SK-N-SH treated with all-trans-retinoic acid at 6 μM for 48 hours (cell line): ENCODE results near the gene SEMA3G.

ENCODE experiments used
- ATAC-seq: fragments of 200-7000 bp; cut with Tn5 transposase; 3 replicates; pipeline ENCODE4 v1.9.1; 2020; ENCODE audit warnings: mild to moderate bottlenecking, moderate library complexity
- ARNTL ChIP-seq: fragments of 450-650 bp; formaldehyde crosslinking; IDR thresholded peaks from 2 replicates; pipeline ENCODE4 v1.5.0; 2020; ENCODE audit warnings: low read depth, mild to moderate bottlenecking, moderate library complexity, borderline replicate concordance
- BACH2 ChIP-seq: fragments of 250-450 bp; sonication (Bioruptor Pico); IDR thresholded peaks from 2 replicates; pipeline ENCODE4 v1.9.0; 2021; ENCODE audit warnings: mild to moderate bottlenecking, borderline replicate concordance
- CSDC2 ChIP-seq: fragments of 250-450 bp; sonication (Bioruptor Pico); IDR thresholded peaks from 2 replicates; pipeline ENCODE4 v1.5.0; 2020; ENCODE audit warnings: mild to moderate bottlenecking, moderate library complexity
- ESRRG ChIP-seq: fragments of 250-450 bp; sonication (Bioruptor Pico); IDR thresholded peaks from 2 replicates; pipeline ENCODE4 v1.6.1; 2021; ENCODE audit warnings: mild to moderate bottlenecking
- GLIS3 ChIP-seq: fragments of 250-450 bp; sonication (Bioruptor Pico); IDR thresholded peaks from 2 replicates; pipeline ENCODE4 v1.5.0; 2020; ENCODE audit warnings: mild to moderate bottlenecking, moderate library complexity
- ISL1 ChIP-seq: fragments of 250-450 bp; sonication (Bioruptor Pico); IDR thresholded peaks from 2 replicates; pipeline ENCODE4 v2.1.2; 2022; ENCODE audit warnings: mild to moderate bottlenecking, moderate library complexity
- OSR1 ChIP-seq: fragments of 250-450 bp; sonication (Bioruptor Pico); IDR thresholded peaks from 2 replicates; pipeline ENCODE4 v1.8.0; 2022; ENCODE audit warnings: moderate library complexity, mild to moderate bottlenecking, inconsistent platforms
- PPARA ChIP-seq: fragments of 250-450 bp; sonication (Bioruptor Pico); IDR thresholded peaks from 2 replicates; pipeline ENCODE4 v1.5.0; 2020; ENCODE audit warnings: mild to moderate bottlenecking, borderline replicate concordance
- RARB ChIP-seq: fragments of 250-450 bp; sonication (Bioruptor Pico); IDR thresholded peaks from 2 replicates; pipeline ENCODE4 v1.8.0; 2021; ENCODE audit warnings: mild to moderate bottlenecking, moderate library complexity
- SNAI2 ChIP-seq: fragments of 250-450 bp; sonication (Bioruptor Pico); IDR thresholded peaks from 2 replicates; pipeline ENCODE4 v1.5.0; 2020; ENCODE audit warnings: mild to moderate bottlenecking, moderate library complexity
- TCF4 ChIP-seq: fragments of 250-450 bp; sonication (Bioruptor Pico); IDR thresholded peaks from 2 replicates; pipeline ENCODE4 v1.8.0; 2021; ENCODE audit warnings: mild to moderate bottlenecking, moderate library complexity, borderline replicate concordance
- ZC3H10 ChIP-seq: fragments of 250-450 bp; sonication (Bioruptor Pico); IDR thresholded peaks from 2 replicates; pipeline ENCODE4 v1.5.1; 2021; ENCODE audit warnings: mild to moderate bottlenecking, moderate library complexity
- ZFP3 ChIP-seq: fragments of 250-450 bp; sonication (Bioruptor Pico); IDR thresholded peaks from 2 replicates; pipeline ENCODE4 v1.5.0; 2020; ENCODE audit warnings: mild to moderate bottlenecking, moderate library complexity
- ZFP30 ChIP-seq: fragments of 450-650 bp; formaldehyde crosslinking; IDR thresholded peaks from 2 replicates; pipeline ENCODE4 v1.5.0; 2022; ENCODE audit warnings: mild to moderate bottlenecking, moderate library complexity
- ZNF565 ChIP-seq: fragments of 450-650 bp; formaldehyde crosslinking; conservative IDR thresholded peaks from 2 replicates; pipeline ENCODE4 v1.5.0; 2020; ENCODE audit warnings: low read depth, mild to moderate bottlenecking, moderate library complexity
- ZNF70 ChIP-seq: fragments of 450-650 bp; formaldehyde crosslinking; IDR thresholded peaks from 2 replicates; pipeline ENCODE4 v1.5.0; 2020; ENCODE audit warnings: mild to moderate bottlenecking, moderate library complexity
- ZNF8 ChIP-seq: fragments of 450-650 bp; formaldehyde crosslinking; IDR thresholded peaks from 2 replicates; pipeline ENCODE4 v1.5.0; 2020; ENCODE audit warnings: mild to moderate bottlenecking, moderate library complexity
- TF ChIP-seq, protein P1 (sequence below): fragments of 250-450 bp; sonication (Bioruptor Pico); IDR thresholded peaks from 2 replicates; pipeline ENCODE4 v1.8.0; 2021; ENCODE audit warnings: low read depth, mild to moderate bottlenecking, moderate library complexity, borderline replicate concordance
- TF ChIP-seq, protein P2 (sequence below): fragments of 250-450 bp; sonication (Bioruptor Pico); IDR thresholded peaks from 2 replicates; pipeline ENCODE4 v1.8.0; 2020; ENCODE audit warnings: mild to moderate bottlenecking, moderate library complexity, borderline replicate concordance
- TF ChIP-seq, protein P3 (sequence below): fragments of 250-450 bp; sonication (Bioruptor Pico); IDR thresholded peaks from 2 replicates; pipeline ENCODE4 v1.5.0; 2020; ENCODE audit warnings: mild to moderate bottlenecking, moderate library complexity
- TF ChIP-seq, protein P4 (sequence below): fragments of 250-450 bp; sonication (Bioruptor Pico); IDR thresholded peaks from 2 replicates; pipeline ENCODE4 v1.5.1; 2020; ENCODE audit warnings: low read depth, mild to moderate bottlenecking, moderate library complexity
- TF ChIP-seq, protein P5 (sequence below): fragments of 250-450 bp; sonication (Bioruptor Pico); IDR thresholded peaks from 2 replicates; pipeline ENCODE4 v1.5.1; 2021; ENCODE audit warnings: mild to moderate bottlenecking, moderate library complexity

SEMA3G gene

DNA sequence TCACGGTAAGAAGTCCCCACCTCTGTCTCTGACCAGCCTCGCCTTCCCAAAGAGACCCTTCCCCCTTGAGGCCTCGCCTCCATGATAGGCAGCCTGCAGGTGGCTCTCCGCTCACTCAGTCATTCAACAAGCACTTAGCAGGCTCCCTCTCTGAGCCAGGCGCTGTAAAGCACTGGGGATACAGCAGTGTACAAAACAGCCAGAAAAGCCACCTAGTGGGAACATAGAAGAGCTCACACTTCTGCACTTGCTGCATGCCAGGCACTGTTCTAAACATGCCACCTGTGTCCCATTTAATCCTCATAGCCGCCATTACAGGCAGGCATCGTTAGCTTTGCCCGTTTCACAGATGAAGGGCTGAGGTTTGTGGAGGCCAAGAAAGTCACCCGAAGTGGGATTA is 56.0 kb downstream of the SEMA3G start:
- TF ChIP-seq ISL1: no peak
- TF ChIP-seq, protein P1, sequence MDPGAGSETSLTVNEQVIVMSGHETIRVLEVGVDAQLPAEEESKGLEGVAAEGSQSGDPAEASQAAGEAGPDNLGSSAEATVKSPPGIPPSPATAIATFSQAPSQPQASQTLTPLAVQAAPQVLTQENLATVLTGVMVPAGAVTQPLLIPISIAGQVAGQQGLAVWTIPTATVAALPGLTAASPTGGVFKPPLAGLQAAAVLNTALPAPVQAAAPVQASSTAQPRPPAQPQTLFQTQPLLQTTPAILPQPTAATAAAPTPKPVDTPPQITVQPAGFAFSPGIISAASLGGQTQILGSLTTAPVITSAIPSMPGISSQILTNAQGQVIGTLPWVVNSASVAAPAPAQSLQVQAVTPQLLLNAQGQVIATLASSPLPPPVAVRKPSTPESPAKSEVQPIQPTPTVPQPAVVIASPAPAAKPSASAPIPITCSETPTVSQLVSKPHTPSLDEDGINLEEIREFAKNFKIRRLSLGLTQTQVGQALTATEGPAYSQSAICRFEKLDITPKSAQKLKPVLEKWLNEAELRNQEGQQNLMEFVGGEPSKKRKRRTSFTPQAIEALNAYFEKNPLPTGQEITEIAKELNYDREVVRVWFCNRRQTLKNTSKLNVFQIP (CRISPR knock-in tag): no peak
- TF ChIP-seq ARNTL (CRISPR knock-in tag): no peak
- no peak for TF ChIP-seq ZFP30 (CRISPR knock-in tag)
- TF ChIP-seq, protein P2, sequence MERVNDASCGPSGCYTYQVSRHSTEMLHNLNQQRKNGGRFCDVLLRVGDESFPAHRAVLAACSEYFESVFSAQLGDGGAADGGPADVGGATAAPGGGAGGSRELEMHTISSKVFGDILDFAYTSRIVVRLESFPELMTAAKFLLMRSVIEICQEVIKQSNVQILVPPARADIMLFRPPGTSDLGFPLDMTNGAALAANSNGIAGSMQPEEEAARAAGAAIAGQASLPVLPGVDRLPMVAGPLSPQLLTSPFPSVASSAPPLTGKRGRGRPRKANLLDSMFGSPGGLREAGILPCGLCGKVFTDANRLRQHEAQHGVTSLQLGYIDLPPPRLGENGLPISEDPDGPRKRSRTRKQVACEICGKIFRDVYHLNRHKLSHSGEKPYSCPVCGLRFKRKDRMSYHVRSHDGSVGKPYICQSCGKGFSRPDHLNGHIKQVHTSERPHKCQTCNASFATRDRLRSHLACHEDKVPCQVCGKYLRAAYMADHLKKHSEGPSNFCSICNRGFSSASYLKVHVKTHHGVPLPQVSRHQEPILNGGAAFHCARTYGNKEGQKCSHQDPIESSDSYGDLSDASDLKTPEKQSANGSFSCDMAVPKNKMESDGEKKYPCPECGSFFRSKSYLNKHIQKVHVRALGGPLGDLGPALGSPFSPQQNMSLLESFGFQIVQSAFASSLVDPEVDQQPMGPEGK (CRISPR knock-in tag): no peak
- TF ChIP-seq, protein P3, sequence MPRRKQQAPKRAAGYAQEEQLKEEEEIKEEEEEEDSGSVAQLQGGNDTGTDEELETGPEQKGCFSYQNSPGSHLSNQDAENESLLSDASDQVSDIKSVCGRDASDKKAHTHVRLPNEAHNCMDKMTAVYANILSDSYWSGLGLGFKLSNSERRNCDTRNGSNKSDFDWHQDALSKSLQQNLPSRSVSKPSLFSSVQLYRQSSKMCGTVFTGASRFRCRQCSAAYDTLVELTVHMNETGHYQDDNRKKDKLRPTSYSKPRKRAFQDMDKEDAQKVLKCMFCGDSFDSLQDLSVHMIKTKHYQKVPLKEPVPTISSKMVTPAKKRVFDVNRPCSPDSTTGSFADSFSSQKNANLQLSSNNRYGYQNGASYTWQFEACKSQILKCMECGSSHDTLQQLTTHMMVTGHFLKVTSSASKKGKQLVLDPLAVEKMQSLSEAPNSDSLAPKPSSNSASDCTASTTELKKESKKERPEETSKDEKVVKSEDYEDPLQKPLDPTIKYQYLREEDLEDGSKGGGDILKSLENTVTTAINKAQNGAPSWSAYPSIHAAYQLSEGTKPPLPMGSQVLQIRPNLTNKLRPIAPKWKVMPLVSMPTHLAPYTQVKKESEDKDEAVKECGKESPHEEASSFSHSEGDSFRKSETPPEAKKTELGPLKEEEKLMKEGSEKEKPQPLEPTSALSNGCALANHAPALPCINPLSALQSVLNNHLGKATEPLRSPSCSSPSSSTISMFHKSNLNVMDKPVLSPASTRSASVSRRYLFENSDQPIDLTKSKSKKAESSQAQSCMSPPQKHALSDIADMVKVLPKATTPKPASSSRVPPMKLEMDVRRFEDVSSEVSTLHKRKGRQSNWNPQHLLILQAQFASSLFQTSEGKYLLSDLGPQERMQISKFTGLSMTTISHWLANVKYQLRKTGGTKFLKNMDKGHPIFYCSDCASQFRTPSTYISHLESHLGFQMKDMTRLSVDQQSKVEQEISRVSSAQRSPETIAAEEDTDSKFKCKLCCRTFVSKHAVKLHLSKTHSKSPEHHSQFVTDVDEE: no peak
- TF ChIP-seq OSR1 (CRISPR knock-in tag): no peak
- no peak for TF ChIP-seq GLIS3 (CRISPR knock-in tag)
- TF ChIP-seq PPARA (CRISPR knock-in tag): no peak
- no peak for TF ChIP-seq RARB (CRISPR knock-in tag)
- no peak for TF ChIP-seq ESRRG
- TF ChIP-seq SNAI2: no peak
- TF ChIP-seq ZFP3 (CRISPR knock-in tag): no peak
- TF ChIP-seq, protein P4, sequence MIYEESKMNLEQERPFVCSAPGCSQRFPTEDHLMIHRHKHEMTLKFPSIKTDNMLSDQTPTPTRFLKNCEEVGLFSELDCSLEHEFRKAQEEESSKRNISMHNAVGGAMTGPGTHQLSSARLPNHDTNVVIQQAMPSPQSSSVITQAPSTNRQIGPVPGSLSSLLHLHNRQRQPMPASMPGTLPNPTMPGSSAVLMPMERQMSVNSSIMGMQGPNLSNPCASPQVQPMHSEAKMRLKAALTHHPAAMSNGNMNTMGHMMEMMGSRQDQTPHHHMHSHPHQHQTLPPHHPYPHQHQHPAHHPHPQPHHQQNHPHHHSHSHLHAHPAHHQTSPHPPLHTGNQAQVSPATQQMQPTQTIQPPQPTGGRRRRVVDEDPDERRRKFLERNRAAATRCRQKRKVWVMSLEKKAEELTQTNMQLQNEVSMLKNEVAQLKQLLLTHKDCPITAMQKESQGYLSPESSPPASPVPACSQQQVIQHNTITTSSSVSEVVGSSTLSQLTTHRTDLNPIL: no peak
- TF ChIP-seq, protein P5, sequence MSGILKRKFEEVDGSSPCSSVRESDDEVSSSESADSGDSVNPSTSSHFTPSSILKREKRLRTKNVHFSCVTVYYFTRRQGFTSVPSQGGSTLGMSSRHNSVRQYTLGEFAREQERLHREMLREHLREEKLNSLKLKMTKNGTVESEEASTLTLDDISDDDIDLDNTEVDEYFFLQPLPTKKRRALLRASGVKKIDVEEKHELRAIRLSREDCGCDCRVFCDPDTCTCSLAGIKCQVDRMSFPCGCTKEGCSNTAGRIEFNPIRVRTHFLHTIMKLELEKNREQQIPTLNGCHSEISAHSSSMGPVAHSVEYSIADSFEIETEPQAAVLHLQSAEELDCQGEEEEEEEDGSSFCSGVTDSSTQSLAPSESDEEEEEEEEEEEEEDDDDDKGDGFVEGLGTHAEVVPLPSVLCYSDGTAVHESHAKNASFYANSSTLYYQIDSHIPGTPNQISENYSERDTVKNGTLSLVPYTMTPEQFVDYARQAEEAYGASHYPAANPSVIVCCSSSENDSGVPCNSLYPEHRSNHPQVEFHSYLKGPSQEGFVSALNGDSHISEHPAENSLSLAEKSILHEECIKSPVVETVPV (CRISPR knock-in tag): no peak
- TF ChIP-seq ZC3H10: no peak
- TF ChIP-seq TCF4 (CRISPR knock-in tag): no peak
- TF ChIP-seq CSDC2 (CRISPR knock-in tag): no peak
- no peak for TF ChIP-seq ZNF565 (CRISPR knock-in tag)
- no peak for TF ChIP-seq BACH2 (CRISPR knock-in tag)
- no peak for ATAC-seq

DNA sequence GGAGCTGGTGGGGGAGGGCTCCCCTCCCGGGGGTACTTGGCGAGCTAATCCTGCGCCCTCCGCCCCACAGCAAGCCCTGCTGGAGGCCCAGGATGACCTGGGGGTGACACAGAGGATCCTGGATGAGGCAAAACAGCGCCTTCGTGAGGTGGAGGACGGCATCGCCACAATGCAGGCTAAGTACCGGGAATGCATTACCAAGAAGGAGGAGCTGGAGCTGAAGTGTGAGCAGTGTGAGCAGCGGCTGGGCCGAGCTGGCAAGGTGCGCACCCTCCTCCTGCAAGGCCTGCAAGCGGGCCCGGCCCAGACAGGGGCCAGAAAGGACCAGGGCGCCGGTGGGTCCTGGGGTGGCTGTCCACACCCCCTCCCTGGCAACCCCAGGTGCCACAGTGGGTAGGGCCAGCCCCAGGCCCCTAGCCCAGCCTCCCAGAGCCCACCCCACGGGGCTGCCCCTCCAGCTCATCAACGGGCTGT is 56.5 kb downstream of the SEMA3G start:
- no peak for TF ChIP-seq OSR1 (CRISPR knock-in tag)
- TF ChIP-seq, protein P1 (CRISPR knock-in tag): no peak
- no peak for TF ChIP-seq SNAI2
- no peak for TF ChIP-seq ARNTL (CRISPR knock-in tag)
- TF ChIP-seq ISL1: no peak
- TF ChIP-seq ZNF8 (CRISPR knock-in tag): no peak
- TF ChIP-seq ZNF70 (CRISPR knock-in tag): no peak
- TF ChIP-seq, protein P4: no peak
- no peak for ATAC-seq
